Lung (tissue), 12 donors: ENCODE data around the gene SERPINA5. TPM values are rescaled to one million over a fixed set of nuclear protein-coding genes. Genes with fewer than 3 reads are reported as not detected.

Experiments used
- ATAC-seq: fragments of 200-7000 bp; cut with Tn5 transposase; one replicate; pipeline ENCODE4 v1.9.1; 2020; ENCODE audit warnings: moderate number of reproducible peaks; ENCODE audit not compliant: insufficient read depth, low FRiP score
- DNase-seq, 3 donors: peaks; one replicate each; pipeline ENCODE4 v3.0.0-alpha.2; 2013 to 2017
- H3K27ac ChIP-seq, 2 donors: one replicate each; pipeline ENCODE4 v1.5.1; 2013; ENCODE audit warnings: mild to moderate bottlenecking in 2 of 2, moderate library complexity in 2 of 2, control low read depth in 1 of 2, inconsistent platforms in 1 of 2, low read depth in 1 of 2, low read length in 1 of 2
- H3K27me3 ChIP-seq, 3 donors: one replicate each; pipeline ENCODE4 v1.5.1; 2013; ENCODE audit warnings: low read length in 2 of 3; ENCODE audit not compliant: control insufficient read depth in 3 of 3, insufficient read depth in 3 of 3
- H3K36me3 ChIP-seq, 4 donors: one replicate each; pipeline ENCODE4 v1.5.1; 2013; ENCODE audit warnings: low read length in 4 of 4, mild to moderate bottlenecking in 1 of 4, moderate library complexity in 1 of 4; ENCODE audit not compliant: control insufficient read depth in 4 of 4, insufficient read depth in 4 of 4
- H3K4me1 ChIP-seq, 5 donors: one replicate each; pipeline ENCODE4 v1.5.1; 2013; ENCODE audit warnings: low read length in 5 of 5, mild to moderate bottlenecking in 2 of 5, moderate library complexity in 1 of 5; ENCODE audit not compliant: control insufficient read depth in 5 of 5, insufficient read depth in 5 of 5
- H3K4me3 ChIP-seq: one replicate; pipeline ENCODE4 v1.5.1; 2013; ENCODE audit warnings: mild to moderate bottlenecking, control low read depth, moderate library complexity
- H3K9ac ChIP-seq, 2 donors: one replicate each; pipeline ENCODE4 v1.5.1; 2013; ENCODE audit warnings: low read length in 2 of 2, control low read depth in 1 of 2; ENCODE audit not compliant: insufficient read depth in 1 of 2
- H3K9me3 ChIP-seq, 4 donors: one replicate each; pipeline ENCODE4 v1.5.1; 2013; ENCODE audit warnings: low read length in 3 of 4, mild to moderate bottlenecking in 1 of 4, moderate library complexity in 1 of 4; ENCODE audit not compliant: control insufficient read depth in 4 of 4, insufficient read depth in 3 of 4
- WGBS, 2 donors: extraction: QIAGEN DNeasy Blood & Tissue Kit; methylation state at CpG; one replicate each; pipeline ENCODE4 v1.1.7; 2013; 5-methylcytosine and 5-hydroxymethylcytosine counted together
- polyA plus RNA-seq, 2 donors: library from polyadenylated mRNA; stranded (reverse); fragments of 200-250 nt; gene quantifications; one replicate each; pipeline ENCODE4 v1.2.1, GENCODE V29; 2013
- total RNA-seq, 2 donors: library from RNA; depleted of rRNA in 1 of 2; stranded (reverse); fragments of >200 nt in 1 of 2; gene quantifications; one replicate each; pipeline ENCODE4 v1.2.1, GENCODE V29; 2014 to 2021
- TF ChIP-seq, protein P1 (sequence below): IDR thresholded peaks from 2 replicates; pipeline ENCODE4 v1.5.1; 2012; ENCODE audit warnings: mild to moderate bottlenecking; ENCODE audit errors: control extremely low read depth, extremely low read depth
- donor health status: control.
- donor health status: control.
- donor health status: Bipolar disorder and iron deficiency.
- donor health status: healthy.
- donor health status: DM: yes; HTN: yes; CAD: no.

Gene SERPINA5
- total and polyA plus RNA-seq, 4 donors: 0.14 to 4.3 (median 0.52) TPM; not detected in 1

DNA sequence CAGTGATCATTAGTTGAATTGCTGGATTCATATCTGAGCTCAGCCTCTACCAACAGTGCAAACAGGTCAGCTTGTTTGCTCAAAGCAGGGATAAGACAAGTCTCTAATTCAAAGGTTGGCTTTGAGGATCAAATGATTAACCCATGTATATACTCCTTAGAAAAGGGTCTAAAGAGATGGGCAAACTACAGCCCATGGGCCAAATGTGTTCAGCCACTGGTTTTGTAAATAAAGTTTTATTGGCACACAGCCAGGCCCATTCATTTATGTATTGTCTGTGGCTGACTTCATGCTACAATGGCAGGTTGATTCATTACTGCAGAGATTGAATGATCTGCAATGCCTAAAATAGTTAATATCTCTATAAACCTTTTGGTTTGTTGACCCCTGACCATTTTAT is 16.8 kb upstream of the SERPINA5 start:
- TF ChIP-seq, protein P1, sequence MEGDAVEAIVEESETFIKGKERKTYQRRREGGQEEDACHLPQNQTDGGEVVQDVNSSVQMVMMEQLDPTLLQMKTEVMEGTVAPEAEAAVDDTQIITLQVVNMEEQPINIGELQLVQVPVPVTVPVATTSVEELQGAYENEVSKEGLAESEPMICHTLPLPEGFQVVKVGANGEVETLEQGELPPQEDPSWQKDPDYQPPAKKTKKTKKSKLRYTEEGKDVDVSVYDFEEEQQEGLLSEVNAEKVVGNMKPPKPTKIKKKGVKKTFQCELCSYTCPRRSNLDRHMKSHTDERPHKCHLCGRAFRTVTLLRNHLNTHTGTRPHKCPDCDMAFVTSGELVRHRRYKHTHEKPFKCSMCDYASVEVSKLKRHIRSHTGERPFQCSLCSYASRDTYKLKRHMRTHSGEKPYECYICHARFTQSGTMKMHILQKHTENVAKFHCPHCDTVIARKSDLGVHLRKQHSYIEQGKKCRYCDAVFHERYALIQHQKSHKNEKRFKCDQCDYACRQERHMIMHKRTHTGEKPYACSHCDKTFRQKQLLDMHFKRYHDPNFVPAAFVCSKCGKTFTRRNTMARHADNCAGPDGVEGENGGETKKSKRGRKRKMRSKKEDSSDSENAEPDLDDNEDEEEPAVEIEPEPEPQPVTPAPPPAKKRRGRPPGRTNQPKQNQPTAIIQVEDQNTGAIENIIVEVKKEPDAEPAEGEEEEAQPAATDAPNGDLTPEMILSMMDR: no peak
- no peaks in the 10 kb centered on the region for H3K27me3 ChIP-seq
- H3K27ac ChIP-seq: no peak overlapping the region
- H3K9ac ChIP-seq: no peak overlapping the region
- peaks cover 0 to 10% (median 0%) of the 10 kb centered on the region in 4 donors for H3K9me3 ChIP-seq
- no peak overlapping the region for H3K4me3 ChIP-seq
- no peaks in the 10 kb centered on the region for H3K36me3 ChIP-seq
- H3K4me1 ChIP-seq: peaks cover 0 to 5% (median 0%) of the 10 kb centered on the region in 5 donors
- no peak for ATAC-seq
- no peak for DNase-seq

DNA sequence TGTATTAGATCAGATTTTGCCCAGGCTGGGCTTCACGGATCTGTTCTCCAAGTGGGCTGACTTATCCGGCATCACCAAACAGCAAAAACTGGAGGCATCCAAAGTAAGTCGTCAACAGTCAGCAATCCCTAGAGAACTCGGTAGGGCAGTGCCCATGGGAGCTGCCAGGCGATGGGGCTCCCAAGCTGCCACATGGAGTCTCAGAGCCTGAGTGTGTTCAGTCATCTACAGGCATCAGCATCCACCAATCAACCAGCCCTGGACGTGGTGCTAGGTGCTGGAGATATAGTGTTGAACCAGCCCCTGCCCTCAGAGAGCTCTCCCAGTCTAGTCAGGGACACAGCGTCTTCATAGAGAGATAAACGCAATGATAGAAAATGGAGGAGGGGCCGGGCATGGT is 13.0 kb upstream of the SERPINA5 start:
- Histone ChIP-seq H3K4me3 (no peak overlapping the region), H3K36me3 (no peaks in the 10 kb centered on the region), H3K4me1 (peaks cover 0 to 14% (median 0%) of the 10 kb centered on the region in 5 donors), H3K9ac (no peak overlapping the region), H3K9me3 (peaks cover 0 to 6% (median 0%) of the 10 kb centered on the region in 4 donors), H3K27me3 (no peaks in the 10 kb centered on the region), H3K27ac (no peak overlapping the region)
- TF ChIP-seq, protein P1: no peak
- WGBS, 2 donors: 88 to 91% methylated on average over 9 of the region's 9 CpGs
- ATAC-seq (no peak), DNase-seq (no peak)

DNA sequence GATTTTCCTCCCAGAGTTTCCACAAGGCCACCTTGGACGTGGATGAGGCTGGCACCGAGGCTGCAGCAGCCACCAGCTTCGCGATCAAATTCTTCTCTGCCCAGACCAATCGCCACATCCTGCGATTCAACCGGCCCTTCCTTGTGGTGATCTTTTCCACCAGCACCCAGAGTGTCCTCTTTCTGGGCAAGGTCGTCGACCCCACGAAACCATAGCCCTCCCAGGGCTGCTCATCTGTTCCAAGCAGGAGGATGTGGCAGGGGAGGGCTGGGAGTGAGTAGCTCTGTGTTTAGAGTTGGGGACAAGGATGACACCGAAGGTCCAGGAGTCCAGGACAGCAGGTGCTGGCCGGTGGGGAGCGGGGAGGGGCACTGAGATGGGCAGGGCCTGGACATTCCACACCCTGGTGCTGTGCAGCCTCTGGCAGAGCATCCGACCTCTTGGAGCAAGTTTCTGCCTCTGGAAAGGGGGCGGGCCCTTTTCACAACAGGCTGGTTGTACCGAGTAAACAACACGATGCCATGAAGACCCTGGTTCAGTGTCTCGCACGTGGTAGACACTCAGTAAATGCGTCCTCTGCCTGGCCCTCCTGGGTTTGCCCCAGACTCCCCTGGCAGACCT is 11.7 kb upstream of the SERPINA5 start:
- no peak overlapping the region for H3K4me3 ChIP-seq
- H3K27me3 ChIP-seq: no peaks in the 10 kb centered on the region
- peaks cover 0 to 14% (median 0%) of the 10 kb centered on the region in 5 donors for H3K4me1 ChIP-seq
- no peak for ATAC-seq
- no peak overlapping the region for H3K27ac ChIP-seq
- H3K36me3 ChIP-seq: no peaks in the 10 kb centered on the region
- 81 to 91% methylated on average over 20 of the region's 20 CpGs for WGBS, 2 donors
- DNase-seq: no peak
- TF ChIP-seq, protein P1: no peak
- no peak overlapping the region for H3K9ac ChIP-seq
- peaks cover 0 to 6% (median 0%) of the 10 kb centered on the region in 4 donors for H3K9me3 ChIP-seq

- TF ChIP-seq, protein P1: no peak
- 89 to 90% methylated on average over 6 of the region's 6 CpGs for WGBS, 2 donors
- no peak for ATAC-seq
- peaks cover 0 to 6% (median 0%) of the 10 kb centered on the region in 4 donors for H3K9me3 ChIP-seq
- no peak for DNase-seq
- H3K36me3 ChIP-seq: no peaks in the 10 kb centered on the region
- H3K9ac ChIP-seq: no peak overlapping the region
- H3K27me3 ChIP-seq: no peaks in the 10 kb centered on the region
- H3K4me3 ChIP-seq: no peak overlapping the region
- H3K27ac ChIP-seq: no peak overlapping the region
- H3K4me1 ChIP-seq: peaks cover 0 to 14% (median 0%) of the 10 kb centered on the region in 5 donors
These were observed 11.2 kb upstream of the SERPINA5 start for GRCh38 chr14:94570002-94570400.
